NCI-H2196 treated with DMSO at 0.1 percent for 48 hours (cell line): ENCODE results near the gene PRR4.

Experiments
- DNase-seq: peaks from one replicate; lab custom pipeline; 2025; ENCODE audit not compliant: unreplicated experiment; lab: John Stamatoyannopoulos, UW

The PRR4 gene

DNA sequence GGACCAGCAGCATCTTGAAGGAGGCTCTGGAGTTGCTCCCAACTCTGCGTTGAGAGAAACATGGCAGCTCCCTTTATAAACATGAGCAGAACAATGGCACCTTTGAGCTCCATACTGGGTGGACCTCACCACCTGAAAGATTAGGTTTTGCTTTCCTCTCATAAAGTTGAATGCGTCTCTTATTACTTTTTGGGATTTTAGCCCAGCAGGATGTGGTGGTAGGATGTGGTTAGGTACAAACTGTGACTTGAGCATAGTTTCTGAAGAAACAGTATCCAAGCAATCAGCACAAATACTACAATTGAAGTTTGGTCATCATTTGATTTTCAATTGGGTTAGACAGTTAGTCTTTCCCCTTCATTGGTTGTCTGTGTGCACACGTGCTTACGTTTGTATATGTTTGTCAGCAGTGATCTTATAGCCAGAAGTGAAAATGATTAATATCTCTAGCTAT is at the start of gene PRR4:
TSS of gene PRR4 (minus strand) at position 51 of the 454 bp plus-strand sequence. CDS start at position 13, 38 bp downstream.
- no peak for DNase-seq

- DNase-seq = no peak
Observed at GRCh38 chr12:10896854-10897253, 47.6 kb upstream of the PRR4 start.

GRCh38 chr12:10891937-10892336 is 42.7 kb upstream of the PRR4 start:
- no peak for DNase-seq

DNA sequence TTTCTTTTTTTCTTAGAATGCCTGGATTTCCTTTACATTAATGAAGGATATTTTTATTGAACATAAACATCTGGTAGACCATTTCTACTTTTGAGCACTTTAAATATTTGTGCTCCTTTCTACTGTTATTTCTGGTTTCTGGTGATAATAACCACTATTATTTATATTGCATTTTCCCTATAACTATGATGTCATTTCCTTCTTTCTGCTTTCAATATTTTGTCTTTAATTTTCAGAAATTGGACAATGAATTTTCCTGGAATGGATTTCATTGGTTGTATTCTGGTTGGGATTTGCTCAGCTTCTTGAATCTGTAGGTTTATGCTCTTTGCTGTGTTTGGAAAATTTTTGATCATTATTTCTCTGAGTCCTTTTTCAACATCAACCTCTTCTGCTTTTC is 40.0 kb upstream of the PRR4 start:
- no peak for DNase-seq

DNA sequence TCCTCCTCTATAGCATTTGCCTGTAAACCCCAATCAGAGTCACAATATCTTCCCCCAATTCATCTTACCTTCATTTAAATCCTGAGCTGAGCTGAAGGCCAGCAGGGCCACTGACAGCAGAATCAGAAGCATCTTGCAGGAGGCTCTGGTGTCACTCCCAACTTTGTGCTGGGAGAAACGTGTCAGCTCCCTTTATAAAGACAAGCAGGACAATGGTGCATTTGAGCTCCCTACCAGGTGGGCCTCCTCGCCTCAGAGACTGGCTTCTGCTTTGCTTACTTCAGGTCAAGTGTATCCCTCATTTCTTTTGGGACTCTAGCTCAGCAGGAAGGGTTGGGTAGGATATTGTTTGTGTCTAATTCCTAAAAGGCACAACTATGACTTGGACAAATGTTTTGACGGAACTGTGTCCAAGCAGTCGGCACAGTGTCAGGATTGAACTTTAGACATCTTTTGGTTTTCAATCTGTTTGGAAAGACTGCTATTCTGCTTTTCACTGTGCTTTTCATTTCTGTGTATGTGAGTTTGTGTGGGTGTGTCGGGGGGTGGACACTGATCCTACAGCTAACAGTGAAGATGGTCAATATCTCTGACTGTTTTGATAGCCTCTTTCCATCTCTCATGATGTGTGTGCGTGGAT is 34.9 kb upstream of the PRR4 start, which contains the start of gene PRH1:
TSS of gene PRH1 (minus strand) at position 170 of the 640 bp plus-strand sequence. CDS start at position 132, 38 bp downstream.
- no peak for DNase-seq

- DNase-seq = no peak
Observed at GRCh38 chr12:10873378-10873777, 24.1 kb upstream of the PRR4 start.

- no peak for DNase-seq
Observed at GRCh38 chr12:10867381-10867780, 18.1 kb upstream of the PRR4 start.

DNA sequence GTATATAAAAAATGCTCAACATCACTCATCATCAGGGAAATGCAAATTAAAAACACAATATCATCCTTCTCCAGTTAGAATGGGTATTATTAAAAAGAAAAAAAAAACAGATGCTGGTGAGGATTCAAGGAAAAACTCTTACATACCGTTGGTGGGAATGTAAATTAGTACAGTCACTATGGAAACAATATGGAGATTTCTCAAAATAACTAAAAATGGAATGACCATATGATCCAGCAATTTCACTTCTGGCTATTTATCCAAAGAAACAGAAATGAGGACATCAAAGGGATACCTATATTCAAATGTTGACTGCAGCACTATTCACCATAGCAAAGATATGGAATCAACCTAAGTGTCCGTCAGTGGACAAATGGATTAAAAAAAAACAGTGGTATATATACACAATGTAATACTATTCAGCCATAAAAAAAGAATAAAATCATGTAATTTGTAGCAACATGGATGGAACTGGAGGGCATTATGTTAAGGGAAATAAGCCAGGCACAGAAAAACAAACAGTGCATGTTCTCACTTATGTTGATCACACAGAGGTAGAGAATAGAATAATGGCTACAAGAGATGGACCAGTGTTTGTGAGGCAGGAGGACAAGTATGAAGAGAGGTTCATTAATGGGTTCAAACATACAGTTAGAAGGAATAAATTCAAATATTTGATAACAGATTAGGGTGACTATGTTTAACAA is 14.4 kb upstream of the PRR4 start:
- no peak for DNase-seq

DNA sequence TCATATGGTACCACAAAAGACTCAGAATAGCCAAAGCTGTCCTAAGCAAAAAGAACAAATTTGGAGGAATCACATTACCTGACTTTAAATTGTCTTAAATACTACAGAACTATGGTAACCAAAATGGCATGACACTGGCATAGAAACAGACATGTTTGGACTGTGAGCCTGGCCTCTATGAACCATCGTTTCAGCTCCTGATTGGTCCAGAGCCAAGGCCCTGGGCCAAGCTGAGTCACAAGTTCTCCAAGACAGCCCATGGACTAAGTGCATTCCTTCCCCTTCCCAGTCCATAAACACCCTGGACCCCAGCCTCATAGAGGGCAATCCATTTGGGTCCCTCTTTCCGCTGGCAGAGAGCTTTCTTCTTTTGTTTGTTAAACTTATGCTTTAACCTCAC is 12.1 kb upstream of the PRR4 start:
- no peak for DNase-seq

GRCh38 chr12:10855807-10856206 is 6.5 kb upstream of the PRR4 start:
- no peak for DNase-seq

- no peak for DNase-seq
Observed at GRCh38 chr12:10853776-10854175, 4.5 kb upstream of the PRR4 start.

DNA sequence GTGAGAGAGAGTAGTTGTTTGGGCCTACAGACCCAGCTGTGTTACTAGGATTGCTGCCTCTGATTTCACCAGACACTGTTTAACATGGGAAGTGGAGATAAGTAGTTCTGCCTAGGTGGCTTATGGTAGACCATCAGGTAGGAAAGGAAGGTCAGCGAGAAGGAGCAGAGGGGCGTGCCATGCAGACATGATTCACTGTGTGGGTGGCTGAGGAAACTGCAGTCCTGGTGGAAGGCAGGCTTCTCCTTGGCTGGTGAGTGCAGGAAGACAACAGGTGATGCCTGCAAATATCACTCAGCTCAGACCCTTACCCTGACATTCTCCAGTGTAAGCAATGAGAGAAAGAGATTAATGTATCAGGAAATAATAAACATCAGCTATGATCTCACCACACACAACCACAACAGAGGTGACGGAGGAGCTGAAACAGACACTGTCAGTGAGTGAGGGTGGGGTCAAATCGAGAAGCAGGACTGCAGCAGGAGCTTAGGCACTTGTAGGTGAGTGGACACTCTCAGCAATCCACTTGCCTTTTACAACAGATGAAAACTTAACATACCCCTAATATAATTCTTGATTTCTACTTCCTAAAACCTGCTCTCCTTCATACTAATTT is 2.1 kb upstream of the PRR4 start:
- no peak for DNase-seq

- DNase-seq = no peak
Observed at GRCh38 chr12:10847744-10848143, 1.5 kb downstream of the PRR4 start.

DNA sequence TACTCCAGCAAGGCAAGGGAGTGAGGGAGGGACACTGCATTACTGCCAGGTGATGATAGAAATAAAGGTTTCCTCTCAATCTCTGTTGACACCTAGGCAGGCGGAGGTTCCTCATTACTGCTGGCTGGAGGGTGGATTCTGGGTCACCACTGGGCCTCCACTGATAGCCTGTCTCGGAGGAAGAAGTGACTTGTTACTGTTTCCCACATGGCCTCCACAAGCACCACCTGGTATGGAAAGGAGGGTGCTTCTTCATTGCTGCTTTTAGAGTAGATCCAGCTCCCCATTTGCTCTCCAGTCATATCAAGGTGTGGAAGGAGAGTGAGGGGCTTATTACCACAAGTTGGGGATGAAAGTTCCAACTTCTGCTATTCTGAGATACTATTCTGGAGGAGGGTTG is 6.4 kb downstream of the PRR4 start:
- no peak for DNase-seq

DNA sequence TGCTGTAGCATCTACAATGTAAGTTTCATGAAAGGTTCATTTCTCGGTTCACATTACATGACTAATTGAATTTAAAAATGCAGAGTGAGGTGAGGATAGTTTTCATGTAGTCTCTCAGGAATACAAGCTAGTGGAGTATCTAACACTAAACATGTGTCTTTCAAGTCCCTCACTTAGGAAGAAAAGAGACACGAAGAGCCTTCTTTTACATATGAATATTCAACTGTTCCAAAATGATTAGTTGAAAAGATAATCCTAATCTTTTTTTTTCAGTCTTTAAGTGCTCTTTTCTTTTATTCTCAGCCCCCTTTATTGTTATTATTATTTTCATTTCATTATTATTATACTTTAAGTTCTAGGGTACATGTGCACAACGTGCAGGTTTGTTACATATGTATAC is 10.8 kb downstream of the PRR4 start:
- DNase-seq = no peak

DNA sequence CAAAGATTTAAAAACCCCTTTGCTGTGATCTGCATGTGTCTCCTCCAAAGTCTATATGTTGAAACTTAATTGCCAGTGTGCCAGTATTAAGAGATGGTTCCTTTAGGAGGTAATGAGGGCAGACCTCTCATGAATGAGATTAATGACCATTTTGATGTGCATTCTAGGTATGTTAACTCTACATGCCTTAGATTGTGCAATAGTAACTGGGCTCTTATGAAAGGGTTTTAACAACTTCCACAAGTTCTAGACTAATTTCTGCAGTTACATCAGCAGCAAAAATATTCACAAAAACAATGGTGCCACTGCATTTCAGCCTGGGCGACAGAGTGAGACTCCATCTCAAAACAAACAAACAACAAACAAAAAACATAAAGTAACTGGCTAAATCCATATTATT is 19.3 kb downstream of the PRR4 start:
- no peak for DNase-seq

- no peak for DNase-seq
Observed at GRCh38 chr12:10826258-10826657, 23.0 kb downstream of the PRR4 start, which contains the start of gene TAS2R10. TAS2R10 (minus strand) TSS chr12:10826358; CDS start chr12:10826269, 89 bp downstream.

DNA sequence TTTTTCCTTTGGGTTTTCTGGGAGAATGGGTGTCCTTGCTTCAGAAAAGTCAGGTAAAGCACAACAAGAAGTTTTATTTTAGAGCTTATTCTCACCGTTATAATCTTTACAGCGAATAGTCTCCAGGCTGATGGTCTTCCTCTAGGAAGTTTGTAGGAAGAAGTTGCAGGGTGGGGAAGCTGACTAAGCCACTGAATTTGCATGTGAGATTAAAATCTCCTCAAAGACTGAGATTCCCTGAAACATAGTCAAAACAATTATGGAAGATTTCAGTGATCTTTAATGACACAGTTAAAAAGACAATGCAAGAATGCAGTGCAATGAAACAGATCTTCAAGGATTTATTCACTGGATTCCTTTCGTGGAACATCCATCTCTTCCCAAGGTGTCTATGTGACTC is 24.3 kb downstream of the PRR4 start:
- DNase-seq = no peak

DNA sequence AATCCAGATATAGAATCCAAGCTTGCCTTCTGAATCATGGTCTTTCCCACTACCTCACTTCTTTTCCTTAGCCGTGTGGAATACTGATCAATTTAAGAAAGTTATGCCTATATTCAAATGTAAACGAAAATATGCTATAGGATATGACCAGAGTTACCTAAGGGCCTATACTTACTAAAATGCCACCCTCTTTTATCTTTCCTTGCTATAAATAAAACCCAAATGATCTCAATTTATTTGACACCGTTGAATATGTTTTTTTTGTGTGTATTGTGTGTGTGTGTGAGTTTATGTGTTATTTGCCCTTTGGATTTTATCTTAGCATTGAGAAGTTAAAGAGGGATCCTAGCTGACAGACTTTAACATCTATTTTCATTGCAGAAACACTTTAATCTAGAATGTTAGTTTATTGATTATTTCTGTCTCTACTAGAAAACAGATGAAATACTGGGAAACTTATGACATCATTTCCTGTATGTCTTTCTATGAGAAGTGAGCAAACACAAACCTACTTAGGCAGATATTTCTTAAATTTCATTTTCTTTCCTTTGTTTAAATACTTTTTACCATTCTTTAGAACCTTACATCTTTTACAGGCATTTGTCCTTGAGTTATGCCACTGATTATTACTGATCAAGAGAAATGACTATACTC is 37.3 kb downstream of the PRR4 start:
- DNase-seq = no peak

GRCh38 chr12:10810068-10810467 is 39.2 kb downstream of the PRR4 start, which contains the start of gene TAS2R9:
TAS2R9 (minus strand) TSS chr12:10810168; CDS start chr12:10810075, 93 bp downstream.
- DNase-seq = no peak

DNA sequence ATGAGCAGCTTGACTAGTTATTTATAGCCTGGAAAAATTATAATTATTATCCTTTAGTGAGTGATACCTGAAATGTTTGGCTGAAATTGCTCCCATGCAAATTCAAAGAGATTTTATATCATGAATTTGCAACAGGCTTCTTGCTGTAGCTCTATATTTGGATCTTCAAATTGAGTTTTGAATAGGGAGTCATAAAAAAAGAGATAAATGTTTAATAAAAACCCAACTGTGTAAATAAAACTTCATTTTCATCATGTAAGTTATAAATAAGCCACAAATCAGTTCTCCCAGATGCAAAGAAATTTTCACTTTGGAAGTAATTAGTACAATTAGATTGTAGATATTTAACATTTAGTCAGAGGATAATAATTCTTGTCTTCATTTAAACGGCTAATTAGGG is 42.1 kb downstream of the PRR4 start, which contains the start of gene TAS2R8:
TSS of gene TAS2R8 (minus strand) at position 101 of the 400 bp plus-strand sequence. CDS start 306 bp downstream, outside the sequence.
- no peak for DNase-seq
